Nephron (organoid): ENCODE results near the gene RAB10.

Source experiments
- H3K27ac Mint-ChIP-seq, 3 experiments: 2 replicates each; pipeline ENCODE4 v1.8.0; 2020; ENCODE audit warnings: mixed read lengths in 3 of 3, mild to moderate bottlenecking in 2 of 3, moderate library complexity in 1 of 3
- H3K27me3 Mint-ChIP-seq: 2 replicates; pipeline ENCODE4 v1.8.0; 2021; ENCODE audit warnings: low read depth, mild to moderate bottlenecking, moderate library complexity, mixed read lengths
- H3K36me3 Mint-ChIP-seq: 2 replicates; pipeline ENCODE4 v1.8.0; 2020; ENCODE audit warnings: low read depth, mixed read lengths
- H3K4me1 Mint-ChIP-seq: 2 replicates; pipeline ENCODE4 v1.8.0; 2020; ENCODE audit warnings: mixed read lengths
- H3K4me3 Mint-ChIP-seq, 3 experiments: 2 replicates each; pipeline ENCODE4 v1.8.0; 2020; ENCODE audit warnings: mild to moderate bottlenecking in 3 of 3, mixed read lengths in 3 of 3, moderate library complexity in 2 of 3
- H3K9me3 Mint-ChIP-seq: 2 replicates; pipeline ENCODE4 v1.8.0; 2020; ENCODE audit warnings: mixed read lengths
- CTCF ChIP-seq, 3 experiments: fragments of 200-600 bp; sonication (generic); IDR thresholded peaks; one replicate each; pipeline ENCODE4 v1.5.0; 2021; ENCODE audit warnings: antibody characterized with exemption in 3 of 3; ENCODE audit not compliant: unreplicated experiment in 3 of 3

The RAB10 gene

GRCh38 chr2:26068602-26069298 lies 34.9 kb downstream of the RAB10 start:
- no peak for TF ChIP-seq CTCF (IDR thresholded peaks at IDR 0.05; ENCODE audit: unreplicated experiment in 3 of 3)
- Mint-ChIP-seq H3K27me3 (no peaks in the 10 kb centered on the region), H3K27ac (no peak overlapping the region), H3K36me3 (peaks cover 21% of the 10 kb centered on the region), H3K9me3 (no peaks in the 10 kb centered on the region), H3K4me3 (no peak overlapping the region), H3K4me1 (peaks cover 14% of the 10 kb centered on the region)

- no peaks in the 10 kb centered on the region for H3K9me3 Mint-ChIP-seq
- peaks cover 31% of the 10 kb centered on the region for H3K4me1 Mint-ChIP-seq
- H3K27ac Mint-ChIP-seq: no peak overlapping the region
- no peak for TF ChIP-seq CTCF (IDR thresholded peaks at IDR 0.05; ENCODE audit: unreplicated experiment in 3 of 3)
- H3K27me3 Mint-ChIP-seq: no peaks in the 10 kb centered on the region
- peaks cover 20% of the 10 kb centered on the region for H3K36me3 Mint-ChIP-seq
- H3K4me3 Mint-ChIP-seq: no peak overlapping the region
Measured at GRCh38 chr2:26070730-26071129, 36.8 kb downstream of the RAB10 start.

DNA sequence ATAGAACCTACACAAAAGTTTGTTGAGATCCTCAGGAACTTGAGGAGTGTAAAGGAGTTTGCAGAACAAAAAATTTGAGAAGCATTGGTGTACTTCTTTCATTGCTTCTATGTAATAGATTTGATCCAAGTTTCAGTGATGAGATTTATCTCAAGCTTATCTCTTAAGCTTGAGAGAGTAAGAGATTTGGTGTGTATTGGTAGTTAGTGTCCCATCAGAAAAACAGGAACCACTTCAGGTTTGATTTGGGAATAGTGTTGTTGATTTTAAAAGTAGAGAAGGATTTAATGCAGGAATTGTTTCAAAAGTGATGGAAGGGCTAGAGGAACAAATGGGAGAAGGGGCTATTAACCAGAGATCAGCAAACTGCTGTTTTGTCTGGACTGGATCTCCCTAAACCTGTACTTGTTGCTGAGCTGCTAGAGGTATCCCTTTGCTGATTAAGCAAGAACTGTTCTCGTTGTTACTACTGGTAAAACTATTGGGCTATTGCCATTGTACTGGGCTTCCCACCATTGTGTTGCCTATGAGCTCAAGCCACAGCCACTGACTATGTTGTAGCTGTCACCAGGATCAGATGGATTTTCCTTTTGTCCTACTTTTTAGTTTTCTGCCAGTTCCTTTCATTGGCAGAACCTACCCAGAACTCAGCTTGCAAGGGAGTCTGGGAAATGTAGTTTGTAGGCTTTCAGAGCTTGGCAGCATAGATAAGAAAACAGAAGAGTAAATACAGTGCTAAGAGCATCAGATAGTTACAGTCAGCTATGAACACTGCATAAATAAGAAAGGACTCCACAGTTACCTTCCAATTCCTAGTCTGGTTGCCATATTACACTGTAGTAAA lies 39.3 kb downstream of the RAB10 start:
- H3K4me3 Mint-ChIP-seq: no peak overlapping the region
- no peaks in the 10 kb centered on the region for H3K9me3 Mint-ChIP-seq
- H3K36me3 Mint-ChIP-seq: peaks cover 8% of the 10 kb centered on the region
- H3K27me3 Mint-ChIP-seq: no peaks in the 10 kb centered on the region
- peak overlapping the region in 1 of 3 experiments; percentile 62 for H3K27ac Mint-ChIP-seq
- peaks cover 28% of the 10 kb centered on the region for H3K4me1 Mint-ChIP-seq
- no peak for TF ChIP-seq CTCF (IDR thresholded peaks at IDR 0.05; ENCODE audit: unreplicated experiment in 3 of 3)

DNA sequence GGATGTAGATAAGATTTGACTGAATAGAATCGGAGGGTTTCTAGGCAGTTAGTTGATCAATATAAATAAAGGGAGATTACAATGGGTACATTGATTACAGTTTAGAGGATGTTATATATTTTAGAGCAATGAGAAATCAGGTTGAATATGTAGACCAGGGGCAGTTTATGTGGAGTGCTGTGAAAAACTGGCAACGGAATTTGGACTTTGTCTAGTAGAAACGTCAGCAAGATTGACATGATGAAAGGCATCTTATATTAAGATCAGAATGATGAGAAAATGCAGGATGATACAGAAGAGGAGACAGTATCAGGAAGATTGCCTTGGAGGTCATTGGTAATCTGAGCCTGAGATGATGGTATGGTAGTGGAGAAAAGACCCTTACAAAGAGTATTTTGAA lies 39.9 kb downstream of the RAB10 start:
- Mint-ChIP-seq H3K27ac (peak overlapping the region in 1 of 3 experiments; percentile 62), H3K9me3 (peaks cover 4% of the 10 kb centered on the region), H3K36me3 (peaks cover 13% of the 10 kb centered on the region), H3K27me3 (no peaks in the 10 kb centered on the region), H3K4me3 (no peak overlapping the region), H3K4me1 (peaks cover 27% of the 10 kb centered on the region)
- TF ChIP-seq CTCF (IDR thresholded peaks at IDR 0.05; ENCODE audit: unreplicated experiment in 3 of 3): no peak

- H3K9me3 Mint-ChIP-seq: peaks cover 8% of the 10 kb centered on the region
- no peaks in the 10 kb centered on the region for H3K27me3 Mint-ChIP-seq
- H3K4me1 Mint-ChIP-seq: peaks cover 27% of the 10 kb centered on the region
- peak overlapping the region in 1 of 3 experiments; percentile 7 for H3K4me3 Mint-ChIP-seq
- H3K36me3 Mint-ChIP-seq: peaks cover 20% of the 10 kb centered on the region
- no peak for TF ChIP-seq CTCF (IDR thresholded peaks at IDR 0.05; ENCODE audit: unreplicated experiment in 3 of 3)
- H3K27ac Mint-ChIP-seq: peak overlapping the region; percentile 53 to 76 (median 74)
Measured at GRCh38 chr2:26074676-26075075, 40.8 kb downstream of the RAB10 start.
